ENCODE data around the gene IQCN.

DNA sequence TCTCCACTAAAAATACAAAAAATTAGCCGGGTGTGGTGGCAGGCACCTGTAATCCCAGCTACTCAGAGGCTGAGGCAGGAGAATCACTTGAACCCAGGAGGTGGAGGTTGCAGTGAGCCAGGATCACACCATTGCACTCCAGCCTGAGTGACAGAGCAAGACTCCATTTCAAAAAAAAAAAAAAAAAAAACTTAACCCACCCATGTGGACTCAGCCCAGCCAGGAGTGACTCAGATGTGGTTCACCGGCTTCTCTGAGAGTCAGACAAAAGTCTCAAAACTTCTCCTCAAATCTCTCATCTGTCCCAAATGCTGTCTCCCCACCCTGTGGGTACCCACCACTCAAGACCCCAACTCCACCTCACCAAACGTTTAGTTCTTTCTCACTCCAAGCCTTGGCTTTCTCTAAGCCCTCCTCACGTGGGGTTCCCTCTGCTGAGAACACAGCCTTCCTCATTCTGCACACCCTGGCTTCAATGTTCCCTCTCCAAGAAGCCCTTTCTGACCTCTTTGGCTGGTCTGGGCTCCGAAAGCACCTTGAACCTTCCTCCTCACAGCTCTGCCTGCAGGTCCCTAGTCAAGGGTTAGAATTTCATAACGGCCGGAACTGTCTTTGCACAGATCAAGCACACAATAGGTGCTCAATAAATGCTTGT is 59.3 kb downstream of the IQCN start:
- TF ChIP-seq CTCF (conservative IDR thresholded peaks at IDR 0.05 in 1 of 2, IDR thresholded peaks at IDR 0.05 in 1 of 2; ENCODE audit: low read depth in 1 of 2, low read length in 2 of 2) = no peak
- no peak for TF ChIP-seq EZH2 (IDR thresholded peaks at IDR 0.05; ENCODE audit: low read length, missing control alignments)
